ENCODE data around the gene KLHL40. TPM values are rescaled to one million over a fixed set of nuclear protein-coding genes. Genes with fewer than 3 reads are reported as not detected.

KLHL40 gene
- total RNA-seq, 4 donors from 2014 or later: not detected

Other genes starting within 250 kb of the KLHL40 start
- 100 to 1,000 TPM in 1 of 4 donors, 10 to 100 TPM in 3; 39.8 to 148 (median 74.3) TPM for gene VIPR1, start 182.9 kb upstream of the KLHL40 start, total RNA-seq
- gene SEC22C, start 103.6 kb upstream of the KLHL40 start, total RNA-seq: 10 to 100 TPM; 22.4 to 44.4 (median 28.5) TPM
- 10 to 100 TPM; 15.8 to 30.9 (median 23.9) TPM for gene SS18L2, start 94.7 kb upstream of the KLHL40 start, total RNA-seq
- 100 to 1,000 TPM in 1 of 4 donors, 10 to 100 TPM in 3; 47.7 to 328 (median 66.8) TPM for gene NKTR, start 84.9 kb upstream of the KLHL40 start, total RNA-seq
- gene ZBTB47, start 31.8 kb upstream of the KLHL40 start, total RNA-seq: 10 to 100 TPM; 17.9 to 36.1 (median 20.7) TPM
- gene HHATL, start 17.3 kb downstream of the KLHL40 start, total RNA-seq: 1 to 10 TPM in 1 of 4 donors, not detected in 3; 2.3 TPM
- gene CCDC13, start 87.7 kb downstream of the KLHL40 start, total RNA-seq: under 1 TPM in 1 of 4 donors, not detected in 3; 0.89 TPM
- gene HIGD1A, start 119.0 kb downstream of the KLHL40 start, total RNA-seq: 10 to 100 TPM; 46.8 to 91.9 (median 81.4) TPM
- gene ACKR2, start 123.9 kb downstream of the KLHL40 start, total RNA-seq: 1 to 10 TPM; 1.2 to 6.6 (median 3.4) TPM
- gene CYP8B1, start 190.3 kb downstream of the KLHL40 start, total RNA-seq: not detected
- gene ZNF662, start 220.6 kb downstream of the KLHL40 start, total RNA-seq: 10 to 100 TPM; 12.7 to 34.4 (median 12.9) TPM

Measured in suprapubic skin (tissue), 4 donors.